Calu3 (cell line): ENCODE measurements around the gene NTPCR. TPM values are rescaled to one million over a fixed set of nuclear protein-coding genes. Genes with fewer than 3 reads are reported as not detected.

Source experiments
- BruUV-seq: library from RNA; stranded (reverse); fragments of 400-500 nt; replicated peaks from 2 replicates; lab custom pipeline; 2021; lab: Mats Ljungman, UMichigan
- CTCF ChIA-PET: fragments of 300-600 bp; sonication (Branson Sonifier 250); formaldehyde crosslinking; loops from one replicate; lab custom pipeline; 2022; ENCODE audit warnings: antibody characterized with exemption; lab: Charles Lee
- DNase-seq: peaks from one replicate; pipeline ENCODE4 v3.0.0; 2022
- H3K27ac Mint-ChIP-seq: one replicate; pipeline ENCODE4 v1.8.0; 2022; ENCODE audit warnings: mixed read lengths; ENCODE audit not compliant: unreplicated experiment
- H3K27me3 Mint-ChIP-seq: one replicate; pipeline ENCODE4 v1.8.0; 2022; ENCODE audit warnings: mixed read lengths; ENCODE audit not compliant: unreplicated experiment
- H3K36me3 Mint-ChIP-seq: one replicate; pipeline ENCODE4 v1.8.0; 2022; ENCODE audit warnings: mild to moderate bottlenecking, moderate library complexity, mixed read lengths; ENCODE audit not compliant: insufficient read depth, unreplicated experiment
- H3K4me1 Mint-ChIP-seq: one replicate; pipeline ENCODE4 v1.8.0; 2022; ENCODE audit warnings: mild to moderate bottlenecking, low read depth, mixed read lengths; ENCODE audit not compliant: unreplicated experiment
- H3K4me3 Mint-ChIP-seq: one replicate; pipeline ENCODE4 v1.8.0; 2022; ENCODE audit warnings: mild to moderate bottlenecking, low read depth, moderate library complexity, mixed read lengths; ENCODE audit not compliant: unreplicated experiment
- H3K9me3 Mint-ChIP-seq: one replicate; pipeline ENCODE4 v1.8.0; 2022; ENCODE audit warnings: low read depth, mixed read lengths; ENCODE audit not compliant: unreplicated experiment
- intact Hi-C: fragments of 100-400 bp; cut with micrococcal nuclease; formaldehyde crosslinking; loops from one replicate; pipeline ENCODE4 v1.10.0; 2022; ENCODE audit not compliant: unreplicated experiment
- total RNA-seq: library from RNA; stranded (reverse); gene quantifications from 2 replicates; pipeline ENCODE4 v1.2.3, GENCODE V29; 2022
- TF ChIP-seq, protein P1 (sequence below): fragments of 200-600 bp; IDR thresholded peaks from one replicate; pipeline ENCODE4 v1.8.0; 2022; ENCODE audit warnings: antibody characterized with exemption; ENCODE audit not compliant: unreplicated experiment

The NTPCR gene
- total RNA-seq, 1 experiment from 2014 or later, result 39.2 TPM

DNA sequence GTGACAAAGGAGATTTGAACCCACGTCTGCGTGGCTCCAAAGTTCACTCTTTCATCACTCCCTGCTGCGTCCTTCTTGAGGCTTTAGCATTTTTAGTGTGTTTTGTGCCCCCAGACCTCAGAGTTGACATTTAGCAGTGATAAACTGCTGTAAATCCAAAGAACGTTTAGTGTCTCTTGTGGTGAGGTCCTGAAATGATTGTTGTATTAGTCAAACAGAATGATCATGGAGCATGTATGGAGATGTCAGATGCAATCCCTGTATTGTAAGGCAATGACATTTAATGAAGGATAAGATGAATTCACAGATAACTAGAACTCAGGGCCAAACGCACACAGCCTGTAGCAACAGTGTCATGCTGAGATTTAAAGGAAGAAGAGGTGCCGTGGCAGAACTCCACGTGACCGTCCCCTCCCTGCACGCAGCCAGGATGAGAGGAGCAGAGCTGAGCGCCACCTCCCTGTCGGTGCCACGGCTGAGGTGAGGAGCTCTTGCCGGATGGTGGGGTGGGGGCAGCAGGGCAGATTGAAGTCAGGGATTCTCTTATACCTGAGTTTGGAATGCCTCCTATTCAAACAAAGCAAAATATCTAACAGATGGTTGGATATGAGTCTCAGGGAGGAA lies 30.1 kb downstream of the NTPCR start:
- Mint-ChIP-seq H3K4me3 (no peak overlapping the region), H3K9me3 (no peaks in the 10 kb centered on the region), H3K36me3 (peaks cover 23% of the 10 kb centered on the region), H3K27ac (no peak overlapping the region), H3K27me3 (no peaks in the 10 kb centered on the region), H3K4me1 (no peaks in the 10 kb centered on the region)
- no peak for DNase-seq
- CTCF ChIA-PET, result no interaction called here
- TF ChIP-seq, protein P1, sequence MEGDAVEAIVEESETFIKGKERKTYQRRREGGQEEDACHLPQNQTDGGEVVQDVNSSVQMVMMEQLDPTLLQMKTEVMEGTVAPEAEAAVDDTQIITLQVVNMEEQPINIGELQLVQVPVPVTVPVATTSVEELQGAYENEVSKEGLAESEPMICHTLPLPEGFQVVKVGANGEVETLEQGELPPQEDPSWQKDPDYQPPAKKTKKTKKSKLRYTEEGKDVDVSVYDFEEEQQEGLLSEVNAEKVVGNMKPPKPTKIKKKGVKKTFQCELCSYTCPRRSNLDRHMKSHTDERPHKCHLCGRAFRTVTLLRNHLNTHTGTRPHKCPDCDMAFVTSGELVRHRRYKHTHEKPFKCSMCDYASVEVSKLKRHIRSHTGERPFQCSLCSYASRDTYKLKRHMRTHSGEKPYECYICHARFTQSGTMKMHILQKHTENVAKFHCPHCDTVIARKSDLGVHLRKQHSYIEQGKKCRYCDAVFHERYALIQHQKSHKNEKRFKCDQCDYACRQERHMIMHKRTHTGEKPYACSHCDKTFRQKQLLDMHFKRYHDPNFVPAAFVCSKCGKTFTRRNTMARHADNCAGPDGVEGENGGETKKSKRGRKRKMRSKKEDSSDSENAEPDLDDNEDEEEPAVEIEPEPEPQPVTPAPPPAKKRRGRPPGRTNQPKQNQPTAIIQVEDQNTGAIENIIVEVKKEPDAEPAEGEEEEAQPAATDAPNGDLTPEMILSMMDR, result no peak
- BruUV-seq, result no TSS peak
- intact Hi-C loops, result no loop called here

DNA sequence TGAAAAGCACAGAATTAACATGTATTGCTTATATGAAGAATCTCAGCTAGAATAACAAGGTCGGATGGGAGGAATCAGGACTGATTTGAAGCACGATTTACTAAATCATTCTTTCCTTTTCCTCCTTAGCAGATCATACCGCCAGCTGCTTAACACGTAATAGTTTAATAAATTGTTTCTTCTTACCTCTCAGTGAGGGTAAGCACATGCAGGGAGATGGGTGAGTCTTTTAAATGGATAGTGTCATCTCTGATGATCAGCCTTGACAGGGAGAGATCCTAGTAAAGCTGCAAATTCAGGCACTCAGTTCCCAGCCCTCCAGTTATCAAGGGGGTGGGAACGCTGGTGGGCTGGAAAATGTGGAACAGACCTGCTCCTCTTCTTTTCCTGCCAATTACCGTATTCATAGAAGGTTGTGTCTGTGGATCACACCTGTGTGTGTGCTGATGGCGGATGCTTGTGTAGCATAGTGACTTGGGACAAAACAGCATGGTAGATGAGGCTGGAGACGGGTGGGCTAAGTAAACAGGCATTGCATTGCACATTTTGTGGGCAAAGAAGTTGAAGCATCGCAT lies 30.7 kb downstream of the NTPCR start:
- DNase-seq, result no peak
- intact Hi-C loops, result no loop called here
- CTCF ChIA-PET, result no interaction called here
- H3K9me3 Mint-ChIP-seq, result no peaks in the 10 kb centered on the region
- no TSS peak for BruUV-seq
- no peak overlapping the region for H3K27ac Mint-ChIP-seq
- H3K27me3 Mint-ChIP-seq, result no peaks in the 10 kb centered on the region
- peaks cover 29% of the 10 kb centered on the region for H3K36me3 Mint-ChIP-seq
- no peak overlapping the region for H3K4me3 Mint-ChIP-seq
- no peaks in the 10 kb centered on the region for H3K4me1 Mint-ChIP-seq
- TF ChIP-seq, protein P1, result no peak

DNA sequence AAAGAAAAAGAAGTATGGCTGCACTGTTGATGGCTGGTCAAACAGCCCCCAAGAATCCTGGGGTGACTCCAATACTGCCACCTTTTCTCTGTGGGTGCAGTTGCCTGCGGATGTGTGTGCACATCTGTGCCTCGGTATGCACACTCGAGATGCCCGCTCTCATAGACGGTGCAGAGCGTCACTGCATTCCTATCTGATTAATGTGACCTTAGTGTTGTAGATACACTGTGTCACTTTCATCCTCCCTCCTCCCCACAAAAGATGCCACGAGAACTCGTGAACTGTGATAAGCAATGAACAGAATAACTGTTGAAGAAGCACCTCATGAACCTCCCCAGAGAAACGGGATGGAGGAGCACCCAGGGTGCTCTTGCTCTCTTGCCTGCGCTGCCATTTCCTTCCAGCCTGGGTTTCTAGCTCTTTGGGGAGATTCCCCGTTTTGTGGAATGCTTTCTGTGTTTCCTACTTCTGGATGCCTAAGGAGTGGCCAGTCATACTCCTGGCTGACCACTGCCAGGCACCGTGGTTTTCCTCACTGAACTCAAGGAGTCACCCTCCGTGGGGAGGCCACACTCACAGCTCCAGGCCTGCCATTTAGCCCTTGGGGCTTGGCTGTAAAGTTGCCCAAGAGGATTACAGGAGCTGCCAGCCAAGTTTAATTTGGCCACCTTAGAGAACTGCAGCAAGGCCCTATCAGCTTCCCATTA lies 32.0 kb downstream of the NTPCR start:
- peaks cover 25% of the 10 kb centered on the region for H3K36me3 Mint-ChIP-seq
- CTCF ChIA-PET, result no interaction called here
- TF ChIP-seq, protein P1, result no peak
- no peak overlapping the region for H3K27ac Mint-ChIP-seq
- H3K4me1 Mint-ChIP-seq, result no peaks in the 10 kb centered on the region
- no peaks in the 10 kb centered on the region for H3K9me3 Mint-ChIP-seq
- DNase-seq, result no peak
- intact Hi-C loops, result no loop called here
- H3K27me3 Mint-ChIP-seq, result no peaks in the 10 kb centered on the region
- BruUV-seq, result no TSS peak
- H3K4me3 Mint-ChIP-seq, result no peak overlapping the region

DNA sequence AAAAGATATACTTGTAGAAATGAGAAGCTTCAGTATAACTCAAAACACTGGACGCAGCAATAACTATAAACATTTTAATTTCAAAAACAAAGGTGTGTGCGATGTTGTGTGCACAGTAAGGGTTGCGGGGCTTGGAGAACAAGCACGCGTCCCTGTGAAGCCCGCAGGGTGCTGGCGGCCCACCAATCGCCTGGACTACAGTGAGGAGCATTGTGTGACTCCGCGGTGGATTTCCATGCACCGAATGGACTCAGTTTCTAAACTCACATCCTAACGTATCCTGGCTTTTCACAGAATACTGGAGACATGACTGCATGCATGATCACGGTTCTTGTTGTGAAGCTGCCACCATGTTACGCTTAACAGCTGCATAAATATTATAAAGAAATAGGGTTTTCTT lies 33.0 kb downstream of the NTPCR start:
- H3K27me3 Mint-ChIP-seq, result no peaks in the 10 kb centered on the region
- H3K27ac Mint-ChIP-seq, result no peak overlapping the region
- no peak for DNase-seq
- H3K4me1 Mint-ChIP-seq, result no peaks in the 10 kb centered on the region
- no peaks in the 10 kb centered on the region for H3K9me3 Mint-ChIP-seq
- intact Hi-C loops, result no loop called here
- H3K4me3 Mint-ChIP-seq, result no peak overlapping the region
- BruUV-seq, result no TSS peak
- CTCF ChIA-PET, result no interaction called here
- TF ChIP-seq, protein P1, result no peak
- peaks cover 25% of the 10 kb centered on the region for H3K36me3 Mint-ChIP-seq
